ENCODE measurements around the gene GPSM1.

DNA sequence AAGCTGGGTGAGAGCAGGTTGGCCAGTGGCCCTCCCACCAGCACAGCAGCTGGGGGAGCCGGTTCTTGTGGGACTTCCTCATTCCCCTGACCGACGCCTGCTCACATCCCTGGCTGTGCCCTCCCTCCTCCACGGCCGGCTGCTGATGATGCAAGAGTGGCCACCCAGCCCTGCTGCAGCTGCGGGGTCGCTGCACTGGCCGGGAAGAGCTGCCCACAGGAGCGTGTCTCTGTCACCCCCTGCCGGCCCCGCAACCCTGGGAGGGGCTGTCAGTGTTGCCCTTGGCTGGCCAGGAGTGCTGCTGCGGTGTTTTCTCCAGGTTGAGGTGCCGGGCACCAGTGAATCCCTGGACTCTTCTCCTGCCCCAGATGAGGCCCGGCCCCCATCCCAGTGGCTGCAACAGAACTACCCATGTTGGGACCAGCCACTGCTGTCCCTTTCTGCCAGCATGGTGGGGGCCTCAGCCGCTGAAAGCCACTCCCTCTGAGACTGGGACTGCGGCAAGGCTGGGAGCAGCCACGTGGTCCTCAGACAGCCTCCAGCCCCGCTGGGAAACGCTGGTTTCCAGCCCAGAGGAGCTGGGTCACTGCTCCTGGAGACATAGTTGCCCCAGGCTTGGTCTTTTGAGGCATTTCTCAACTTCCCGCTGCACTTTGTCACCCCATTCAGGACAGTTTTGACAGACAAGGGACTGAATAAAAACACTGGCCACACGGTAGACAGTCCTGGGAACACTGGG lies 45.4 kb downstream of the GPSM1 start:
- TF ChIP-seq, protein P1, sequence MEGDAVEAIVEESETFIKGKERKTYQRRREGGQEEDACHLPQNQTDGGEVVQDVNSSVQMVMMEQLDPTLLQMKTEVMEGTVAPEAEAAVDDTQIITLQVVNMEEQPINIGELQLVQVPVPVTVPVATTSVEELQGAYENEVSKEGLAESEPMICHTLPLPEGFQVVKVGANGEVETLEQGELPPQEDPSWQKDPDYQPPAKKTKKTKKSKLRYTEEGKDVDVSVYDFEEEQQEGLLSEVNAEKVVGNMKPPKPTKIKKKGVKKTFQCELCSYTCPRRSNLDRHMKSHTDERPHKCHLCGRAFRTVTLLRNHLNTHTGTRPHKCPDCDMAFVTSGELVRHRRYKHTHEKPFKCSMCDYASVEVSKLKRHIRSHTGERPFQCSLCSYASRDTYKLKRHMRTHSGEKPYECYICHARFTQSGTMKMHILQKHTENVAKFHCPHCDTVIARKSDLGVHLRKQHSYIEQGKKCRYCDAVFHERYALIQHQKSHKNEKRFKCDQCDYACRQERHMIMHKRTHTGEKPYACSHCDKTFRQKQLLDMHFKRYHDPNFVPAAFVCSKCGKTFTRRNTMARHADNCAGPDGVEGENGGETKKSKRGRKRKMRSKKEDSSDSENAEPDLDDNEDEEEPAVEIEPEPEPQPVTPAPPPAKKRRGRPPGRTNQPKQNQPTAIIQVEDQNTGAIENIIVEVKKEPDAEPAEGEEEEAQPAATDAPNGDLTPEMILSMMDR (IDR thresholded peaks at IDR 0.05) = no peak
- TF ChIP-seq POLR2A (IDR thresholded peaks at IDR 0.05) = no peak
